ENCODE results near the gene CD207.
"Not testable (repeated sequence)": the region's sequence is repeated elsewhere in the genome, so short reads cannot be mapped to it uniquely, and the experiment has no call there.

The CD207 gene

GRCh38 chr2:70835643-70836042 lies at the start of gene CD207:
CD207 (minus strand) TSS chr2:70835816; CDS start chr2:70835776, 40 bp downstream.
- no peak for DNase-seq

- DNase-seq = not testable (repeated sequence)
These were observed 42.9 kb upstream of the CD207 start for GRCh38 chr2:70878543-70878942.

- not testable (repeated sequence) for DNase-seq
These were observed 40.5 kb upstream of the CD207 start for GRCh38 chr2:70876138-70876537.

GRCh38 chr2:70873541-70873940 lies 37.9 kb upstream of the CD207 start:
- no peak for DNase-seq

GRCh38 chr2:70871398-70872211 lies 36.0 kb upstream of the CD207 start:
- DNase-seq = peak; percentile 79

- DNase-seq = no peak
These were observed 35.2 kb upstream of the CD207 start for GRCh38 chr2:70870790-70871189.

GRCh38 chr2:70868970-70869369 lies 33.4 kb upstream of the CD207 start:
- no peak for DNase-seq

GRCh38 chr2:70861777-70862625 lies 26.4 kb upstream of the CD207 start:
- DNase-seq = peak; percentile 34

GRCh38 chr2:70855667-70856066 lies 20.1 kb upstream of the CD207 start:
- no peak for DNase-seq

GRCh38 chr2:70854411-70854810 lies 18.8 kb upstream of the CD207 start:
- DNase-seq = no peak

- no peak for DNase-seq
These were observed 17.2 kb upstream of the CD207 start for GRCh38 chr2:70852824-70853223.

- no peak for DNase-seq
These were observed 16.1 kb upstream of the CD207 start for GRCh38 chr2:70851704-70852103.

- no peak for DNase-seq
These were observed 15.3 kb upstream of the CD207 start for GRCh38 chr2:70850925-70851324.

- DNase-seq = no peak
These were observed 6.8 kb upstream of the CD207 start for GRCh38 chr2:70842401-70842800.

GRCh38 chr2:70837980-70838925 lies 2.6 kb upstream of the CD207 start:
- no peak for DNase-seq

GRCh38 chr2:70834881-70835280 lies 735 bp downstream of the CD207 start:
- no peak for DNase-seq

GRCh38 chr2:70834106-70834505 lies 1.5 kb downstream of the CD207 start:
- DNase-seq = no peak

- DNase-seq = no peak
These were observed 2.4 kb downstream of the CD207 start for GRCh38 chr2:70833246-70833645.

- no peak for DNase-seq
These were observed 3.2 kb downstream of the CD207 start for GRCh38 chr2:70832386-70832785.

- no peak for DNase-seq
These were observed 3.8 kb downstream of the CD207 start for GRCh38 chr2:70831861-70832260.

GRCh38 chr2:70830366-70830765 lies 5.2 kb downstream of the CD207 start:
- DNase-seq = no peak

GRCh38 chr2:70829916-70830315 lies 5.7 kb downstream of the CD207 start:
- DNase-seq = no peak
